GM12878 (cell line): ENCODE measurements around the gene OR51D1. TPM values are rescaled to one million over a fixed set of nuclear protein-coding genes. Genes with fewer than 3 reads are reported as not detected.

Source experiments
- ATAC-seq: fragments of 200-7000 bp; cut with Tn5 transposase; 3 replicates; pipeline ENCODE4 v1.9.1; 2020; ENCODE audit warnings: mild to moderate bottlenecking, moderate library complexity
- BruUV-seq: library from RNA; stranded (reverse); fragments of 400-500 nt; replicated peaks from 2 replicates; lab custom pipeline; 2021; lab: Mats Ljungman, UMichigan
- CTCF ChIA-PET: fragments of 300-600 bp; sonication (Branson Sonifier 250); formaldehyde crosslinking; extraction: SDS; loops from one replicate; lab custom pipeline; 2021; ENCODE audit warnings: inconsistent platforms; lab: Yijun Ruan, JAX
- POLR2A ChIA-PET: fragments of 350-600 bp; formaldehyde crosslinking; extraction: SDS; loops from one replicate; lab custom pipeline; 2021; ENCODE audit warnings: inconsistent platforms; lab: Charles Lee
- RAD21 ChIA-PET: fragments of 300-600 bp; sonication (Branson Sonifier 250); formaldehyde crosslinking; loops from one replicate; lab custom pipeline; 2023; ENCODE audit warnings: antibody characterized with exemption; ENCODE audit not compliant: unreplicated experiment; lab: Charles Lee
- SMC1A ChIA-PET: fragments of 300-600 bp; sonication (Branson Sonifier 250); formaldehyde crosslinking; loops from one replicate; lab custom pipeline; 2023; ENCODE audit not compliant: unreplicated experiment, uncharacterized antibody; lab: Charles Lee
- DNase-seq: peaks from one replicate; pipeline ENCODE4 v3.0.0-alpha.2; 2011; ENCODE audit warnings: low read depth, low spot score
- FAIRE-seq: peaks from 3 replicates; lab custom pipeline; 2011; peaks lifted over from hg19 to GRCh38; lab: Jason Lieb, UNC
- H2AFZ ChIP-seq: 2 replicates; pipeline ENCODE4 v1.6.0; 2011; ENCODE audit warnings: low read depth, low read length, control low read depth; ENCODE audit not compliant: control insufficient read depth
- H3K27ac ChIP-seq: 2 replicates; pipeline ENCODE4 v1.5.1; 2011; ENCODE audit warnings: control low read depth; ENCODE audit not compliant: control insufficient read depth, insufficient read depth
- H3K27me3 ChIP-seq, 2 experiments: replicated peaks in 1 of 2; 2 replicates each; pipeline versions ENCODE4 v1.6.0 to v1.6.1; 2011; ENCODE audit warnings: low read length in 1 of 2; ENCODE audit not compliant: control insufficient read depth in 2 of 2, insufficient read depth in 2 of 2
- H3K36me3 ChIP-seq, 2 experiments: 2 replicates each; pipeline ENCODE4 v1.5.1; 2011; ENCODE audit warnings: low read length in 1 of 2; ENCODE audit not compliant: control insufficient read depth in 2 of 2, insufficient read depth in 2 of 2
- H3K4me1 ChIP-seq: 2 replicates; pipeline ENCODE4 v1.6.1; 2011; ENCODE audit warnings: mild to moderate bottlenecking, low read length, moderate library complexity, mixed read lengths; ENCODE audit not compliant: control insufficient read depth, insufficient read depth
- H3K4me2 ChIP-seq: 2 replicates; pipeline ENCODE4 v1.6.0; 2011; ENCODE audit warnings: control low read depth; ENCODE audit not compliant: control insufficient read depth, insufficient read depth
- H3K4me3 ChIP-seq: fragments of 200-600 bp; sonication (generic); 2 replicates; pipeline ENCODE4 v1.5.1; 2016
- H3K79me2 ChIP-seq: 2 replicates; pipeline ENCODE4 v1.6.0; 2011; ENCODE audit warnings: low read length; ENCODE audit not compliant: control insufficient read depth, insufficient read depth
- H3K9ac ChIP-seq: 2 replicates; pipeline ENCODE4 v1.8.0; 2011; ENCODE audit warnings: low read length, control low read depth, mixed read lengths; ENCODE audit not compliant: control insufficient read depth, insufficient read depth
- H3K9me3 ChIP-seq: replicated peaks from 3 replicates; pipeline ENCODE4 v1.5.1; 2011; ENCODE audit warnings: mild to moderate bottlenecking, low read length; ENCODE audit not compliant: control insufficient read depth, insufficient read depth
- H4K20me1 ChIP-seq: 2 replicates; pipeline ENCODE4 v1.6.0; 2011; ENCODE audit not compliant: control insufficient read depth, insufficient read depth
- CREB1 ChIP-seq: IDR thresholded peaks from 2 replicates; pipeline ENCODE4 v1.6.1; 2012; ENCODE audit warnings: low read depth, mild to moderate bottlenecking, inconsistent platforms
- DPF2 ChIP-seq: fragments of 450-650 bp; IDR thresholded peaks from 2 replicates; pipeline ENCODE4 v1.6.1; 2017; ENCODE audit warnings: mild to moderate bottlenecking
- IKZF2 ChIP-seq, 2 experiments: fragments of 450-650 bp; IDR thresholded peaks; 2 replicates each; pipeline ENCODE4 v1.6.1; 2017; ENCODE audit warnings: mild to moderate bottlenecking in 2 of 2, moderate library complexity in 2 of 2
- KAT2A ChIP-seq: conservative IDR thresholded peaks from 2 replicates; pipeline ENCODE4 v1.6.1; 2011; ENCODE audit warnings: low read depth, low read length; ENCODE audit not compliant: control insufficient read depth
- STAT1 ChIP-seq: fragments of 450-650 bp; conservative IDR thresholded peaks from 2 replicates; pipeline ENCODE4 v1.6.1; 2014; ENCODE audit warnings: antibody characterized with exemption, mild to moderate bottlenecking
- WGBS: methylation state at CpG from one replicate; pipeline ENCODE4 v1.1.6; 2016; ENCODE audit warnings: low lambda C conversion rate; ENCODE audit not compliant: insufficient replicate concordance, insufficient coverage; ENCODE audit errors: missing lambda C conversion rate; 5-methylcytosine and 5-hydroxymethylcytosine counted together
- in situ Hi-C: fragments of 300-500 bp; cut with MboI; formaldehyde crosslinking; loops from 9 replicates; pipeline ENCODE4 v1.14.3; 2018; ENCODE audit warnings: mixed read lengths
- intact Hi-C: fragments of 100-400 bp; cut with micrococcal nuclease; formaldehyde crosslinking; loops from one replicate; pipeline ENCODE4 v1.14.2; 2022; ENCODE audit not compliant: unreplicated experiment
- polyA plus RNA-seq, 11 experiments: library from polyadenylated mRNA; depleted of rRNA in 4 of 11; unstranded in 6 of 11; stranded (reverse) in 5 of 11; fragments of >200 nt; fragmentation: Nextera tagmentation in 4 of 11; fragmentation: Illumina TruSeq in 1 of 11; extraction: Ambion mirVana in 4 of 11; extraction: Trizol in 1 of 11; gene quantifications; 1 replicate in 1 of 11; 2 replicates in 10 of 11; pipeline versions ENCODE4 v1.2.1 to v1.2.3, GENCODE V29; 2011 to 2016; ENCODE audit warnings: inconsistent platforms in 2 of 11, missing spikeins in 2 of 11, low read depth in 1 of 11
- total RNA-seq, 4 experiments: library from RNA; depleted of rRNA in 3 of 4; stranded (reverse); fragments of >200 nt in 3 of 4; fragmentation: Illumina TruSeq in 1 of 4; extraction: Trizol in 1 of 4; gene quantifications; 2 replicates each; pipeline versions ENCODE4 v1.2.1 to v1.2.3, GENCODE V29; 2013 to 2021
- TF ChIP-seq, protein P1 (sequence below): fragments of 450-650 bp; IDR thresholded peaks from 2 replicates; pipeline ENCODE4 v1.6.1; 2018; ENCODE audit warnings: borderline replicate concordance, mild to moderate bottlenecking; ENCODE audit not compliant: partially characterized antibody
- TF ChIP-seq, protein P2 (sequence below): fragments of 450-650 bp; IDR thresholded peaks from 2 replicates; pipeline ENCODE4 v1.6.1; 2017; ENCODE audit warnings: low read depth, mild to moderate bottlenecking, moderate library complexity

OR51D1 gene
- total and polyA plus RNA-seq, 10 of the 15 experiments (the other 5 are each of a cell fraction or from before 2014, with no cell fraction given): 0.06 TPM; not detected in 9

DNA sequence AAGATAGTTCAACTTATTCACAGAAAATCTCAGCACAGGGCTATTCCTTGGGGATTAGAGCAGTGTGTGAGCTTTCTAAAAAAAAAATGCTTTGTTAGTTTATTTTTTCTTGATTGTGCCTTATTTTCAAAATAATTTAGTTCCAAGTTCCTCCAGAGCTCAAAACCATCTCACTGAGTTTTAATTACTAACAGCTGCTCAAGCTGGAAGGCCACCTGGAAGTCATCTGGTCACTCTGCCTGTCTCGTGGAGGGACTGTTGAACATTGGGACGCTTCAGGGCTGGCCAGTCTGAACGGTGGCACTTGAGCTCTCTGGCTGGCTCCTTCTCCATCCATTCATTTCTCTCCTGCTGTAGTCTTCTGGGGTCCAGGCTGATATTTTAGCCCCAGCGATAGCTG lies 10.5 kb downstream of the OR51D1 start:
- H3K27ac ChIP-seq: no peak overlapping the region
- no peaks in the 10 kb centered on the region for H4K20me1 ChIP-seq
- intact Hi-C loops: no loop called here
- no peaks in the 10 kb centered on the region for H3K9me3 ChIP-seq
- H3K4me1 ChIP-seq: no peaks in the 10 kb centered on the region
- H3K27me3 ChIP-seq: no peaks in the 10 kb centered on the region; a peak in 1 of 4 replicates
- no peak overlapping the region for H2AFZ ChIP-seq
- DNase-seq (no peak), FAIRE-seq (no peak), ATAC-seq (no peak)
- ChIA-PET SMC1A (interaction anchor here (1.1 kb wide), 1 partner anchor 10 kb away, joined by 3 read pairs; the partner anchor contains the start of gene OR51D1), RAD21 (interaction anchor here (0.9 kb wide), 1 partner anchor 11 kb away, joined by 3 read pairs; no protein-coding TSS in a partner anchor), CTCF (interaction anchor here (5.1 kb wide), 1 partner anchor 11 kb away, joined by 21 read pairs; the partner anchor contains the start of gene OR51D1), POLR2A (no interaction called here)
- H3K79me2 ChIP-seq: no peaks in the 10 kb centered on the region
- in situ Hi-C loops: no loop called here
- TF ChIP-seq IKZF2 (IDR thresholded peaks at IDR 0.05) (no peak), CREB1 (no peak), STAT1 (no peak), KAT2A (no peak), DPF2 (no peak)
- TF ChIP-seq, protein P1, sequence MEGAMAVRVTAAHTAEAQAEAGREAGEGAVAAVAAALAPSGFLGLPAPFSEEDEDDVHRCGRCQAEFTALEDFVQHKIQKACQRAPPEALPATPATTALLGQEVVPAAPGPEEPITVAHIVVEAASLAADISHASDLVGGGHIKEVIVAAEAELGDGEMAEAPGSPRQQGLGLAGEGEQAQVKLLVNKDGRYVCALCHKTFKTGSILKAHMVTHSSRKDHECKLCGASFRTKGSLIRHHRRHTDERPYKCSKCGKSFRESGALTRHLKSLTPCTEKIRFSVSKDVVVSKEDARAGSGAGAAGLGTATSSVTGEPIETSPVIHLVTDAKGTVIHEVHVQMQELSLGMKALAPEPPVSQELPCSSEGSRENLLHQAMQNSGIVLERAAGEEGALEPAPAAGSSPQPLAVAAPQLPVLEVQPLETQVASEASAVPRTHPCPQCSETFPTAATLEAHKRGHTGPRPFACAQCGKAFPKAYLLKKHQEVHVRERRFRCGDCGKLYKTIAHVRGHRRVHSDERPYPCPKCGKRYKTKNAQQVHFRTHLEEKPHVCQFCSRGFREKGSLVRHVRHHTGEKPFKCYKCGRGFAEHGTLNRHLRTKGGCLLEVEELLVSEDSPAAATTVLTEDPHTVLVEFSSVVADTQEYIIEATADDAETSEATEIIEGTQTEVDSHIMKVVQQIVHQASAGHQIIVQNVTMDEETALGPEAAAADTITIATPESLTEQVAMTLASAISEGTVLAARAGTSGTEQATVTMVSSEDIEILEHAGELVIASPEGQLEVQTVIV: no peak
- TF ChIP-seq, protein P2, sequence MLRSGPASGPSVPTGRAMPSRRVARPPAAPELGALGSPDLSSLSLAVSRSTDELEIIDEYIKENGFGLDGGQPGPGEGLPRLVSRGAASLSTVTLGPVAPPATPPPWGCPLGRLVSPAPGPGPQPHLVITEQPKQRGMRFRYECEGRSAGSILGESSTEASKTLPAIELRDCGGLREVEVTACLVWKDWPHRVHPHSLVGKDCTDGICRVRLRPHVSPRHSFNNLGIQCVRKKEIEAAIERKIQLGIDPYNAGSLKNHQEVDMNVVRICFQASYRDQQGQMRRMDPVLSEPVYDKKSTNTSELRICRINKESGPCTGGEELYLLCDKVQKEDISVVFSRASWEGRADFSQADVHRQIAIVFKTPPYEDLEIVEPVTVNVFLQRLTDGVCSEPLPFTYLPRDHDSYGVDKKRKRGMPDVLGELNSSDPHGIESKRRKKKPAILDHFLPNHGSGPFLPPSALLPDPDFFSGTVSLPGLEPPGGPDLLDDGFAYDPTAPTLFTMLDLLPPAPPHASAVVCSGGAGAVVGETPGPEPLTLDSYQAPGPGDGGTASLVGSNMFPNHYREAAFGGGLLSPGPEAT: no peak
- no peak overlapping the region for H3K4me3 ChIP-seq
- BruUV-seq: no TSS peak
- no peak overlapping the region for H3K4me2 ChIP-seq
- no peak overlapping the region for H3K9ac ChIP-seq
- 14% methylated on average over 4 of the region's 4 CpGs for WGBS
- no peaks in the 10 kb centered on the region for H3K36me3 ChIP-seq
